GM18526 (cell line): Measurements from ENCODE around the gene ZFHX2.

Experiments used
- POLR2A ChIP-seq: IDR thresholded peaks from 3 replicates; pipeline ENCODE4 v1.6.1; 2011; ENCODE audit not compliant: insufficient read length; ENCODE audit errors: extremely low read depth

Gene ZFHX2

DNA sequence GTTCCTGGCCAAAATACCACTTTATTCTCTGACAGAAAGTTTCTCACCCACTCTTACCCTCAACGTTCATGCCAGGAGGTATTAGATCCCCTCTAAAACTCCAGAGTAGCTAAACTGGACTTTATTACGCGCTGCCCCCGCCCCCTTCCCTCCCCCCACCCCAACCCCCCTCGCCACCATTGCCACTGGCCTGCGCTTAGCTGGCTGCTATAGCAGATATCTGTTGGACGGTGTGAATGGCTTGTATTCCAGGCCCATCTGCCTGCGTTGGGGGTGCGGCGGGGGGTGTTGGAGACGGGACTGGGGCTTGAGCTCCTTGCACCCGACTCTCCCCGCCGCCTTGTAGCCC, 3.9 kb upstream of the ZFHX2 start:
- TF ChIP-seq POLR2A, result no peak

DNA sequence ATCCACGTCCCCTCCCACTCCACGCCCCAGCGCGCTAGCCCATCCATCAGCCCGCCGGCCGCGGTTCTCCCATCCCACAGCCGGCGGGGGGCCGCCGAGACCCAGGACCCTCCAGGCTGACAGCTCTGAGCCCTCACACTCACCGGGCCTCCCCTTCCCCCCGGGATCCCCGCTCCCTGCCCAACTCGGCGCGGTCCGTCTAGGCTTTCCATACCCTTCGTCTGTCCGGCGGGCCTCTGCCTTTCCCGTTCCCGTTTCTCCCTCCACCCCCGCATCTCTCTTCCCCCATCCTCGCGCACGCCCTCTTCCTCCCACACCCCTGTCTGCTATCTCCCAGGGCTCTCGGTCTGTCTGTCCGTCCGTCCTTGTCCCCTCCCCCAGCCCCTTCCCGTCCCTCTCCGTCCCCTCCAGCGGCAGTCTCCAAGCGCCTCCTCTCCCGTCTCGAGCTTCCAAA, 726 bp downstream of the ZFHX2 start:
- no peak for TF ChIP-seq POLR2A

DNA sequence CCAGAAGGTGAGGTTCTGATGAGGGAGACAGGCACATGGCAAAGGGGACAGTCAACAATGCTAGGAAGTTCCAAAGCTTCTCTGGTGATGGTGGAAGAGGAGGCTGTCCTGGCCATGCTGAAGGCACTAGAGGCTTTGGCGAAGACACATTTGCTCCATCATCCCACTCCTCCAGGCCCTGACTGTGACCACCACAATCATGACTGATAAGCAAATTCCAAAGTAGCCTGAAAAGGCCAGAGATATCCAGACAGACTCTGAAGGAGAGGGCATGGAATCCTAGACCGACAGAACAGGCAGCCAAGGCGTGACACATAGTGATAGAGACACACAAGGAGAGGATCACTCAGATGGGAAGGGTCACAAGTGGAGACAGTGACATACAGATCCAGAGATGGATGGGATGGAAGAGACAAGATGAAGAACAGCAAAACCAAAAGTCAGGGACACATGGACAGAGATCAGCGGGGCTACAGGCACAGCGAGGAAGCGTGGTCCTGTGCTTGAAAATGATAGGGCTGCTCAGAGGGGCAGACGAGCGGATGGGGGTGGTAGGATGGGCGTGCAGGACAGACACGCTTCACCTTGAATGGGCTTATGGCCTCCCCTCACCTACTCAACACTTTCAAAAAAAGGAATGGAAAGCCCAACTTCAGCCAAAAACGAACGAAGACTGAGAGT, 1.3 kb downstream of the ZFHX2 start:
- TF ChIP-seq POLR2A, result no peak

DNA sequence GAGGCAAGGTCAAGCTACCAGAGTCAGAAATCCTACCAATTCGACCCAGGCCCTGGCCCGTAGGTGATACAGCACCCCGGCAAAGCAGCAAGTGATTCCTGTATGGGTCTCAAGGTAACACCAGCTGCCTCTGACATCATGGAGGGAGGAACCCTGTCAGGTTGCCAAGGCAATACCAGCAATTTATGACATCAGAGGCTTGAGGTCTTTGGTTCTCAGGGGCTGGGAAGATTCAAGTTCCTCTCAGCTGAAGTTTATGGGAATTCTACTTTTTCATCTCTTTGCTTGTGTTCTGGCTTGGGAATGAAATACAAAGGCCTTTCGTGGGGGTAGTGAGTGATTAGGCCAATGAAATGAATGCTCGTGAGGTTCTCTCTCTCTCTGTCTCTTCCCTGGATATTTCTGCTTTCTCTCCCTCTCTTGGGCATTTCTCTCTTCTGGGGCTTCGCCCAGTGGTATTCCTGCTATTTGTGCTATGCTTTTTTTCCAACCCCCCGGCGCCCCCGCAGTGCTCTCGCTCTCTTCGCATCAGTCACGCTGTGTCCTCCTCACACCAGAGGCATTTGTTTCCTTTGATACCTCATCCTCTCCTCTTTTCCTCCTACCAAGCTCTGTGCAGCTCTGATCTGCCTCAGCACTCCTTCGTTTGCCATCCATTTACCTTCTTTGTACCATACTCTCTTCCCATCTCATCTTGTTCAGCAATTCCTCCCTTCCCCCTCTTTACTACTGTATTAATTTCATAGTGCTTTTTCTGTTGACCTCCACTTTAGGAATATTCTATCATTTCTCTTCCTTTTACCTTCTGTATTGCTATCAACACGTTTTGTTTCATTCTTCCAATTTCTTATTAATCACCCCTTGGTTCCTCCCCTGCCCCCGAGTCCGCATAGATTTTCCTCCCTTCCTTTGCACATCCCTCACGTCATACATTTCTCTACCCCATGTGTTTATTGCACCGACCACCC, 2.9 kb downstream of the ZFHX2 start:
- no peak for TF ChIP-seq POLR2A

DNA sequence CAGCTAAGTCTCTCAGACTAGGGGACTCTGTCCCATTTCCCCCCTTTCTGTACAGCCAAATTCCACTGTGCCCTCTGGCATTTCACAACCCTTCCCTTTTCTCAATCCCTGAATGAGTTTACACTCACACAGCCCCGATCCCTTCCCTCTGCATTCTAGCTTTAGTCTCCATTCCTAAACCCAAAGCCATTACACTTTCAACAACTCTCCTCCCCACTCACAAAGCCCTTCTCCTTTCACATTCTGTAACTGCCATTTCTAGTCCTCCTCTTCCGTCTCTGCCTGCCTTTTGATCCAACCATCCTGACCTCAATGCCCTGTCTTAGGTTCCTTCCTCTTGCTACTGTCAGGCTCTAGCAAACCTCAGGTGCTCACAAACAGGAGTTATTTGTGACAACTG, 3.6 kb downstream of the ZFHX2 start:
- TF ChIP-seq POLR2A, result no peak

DNA sequence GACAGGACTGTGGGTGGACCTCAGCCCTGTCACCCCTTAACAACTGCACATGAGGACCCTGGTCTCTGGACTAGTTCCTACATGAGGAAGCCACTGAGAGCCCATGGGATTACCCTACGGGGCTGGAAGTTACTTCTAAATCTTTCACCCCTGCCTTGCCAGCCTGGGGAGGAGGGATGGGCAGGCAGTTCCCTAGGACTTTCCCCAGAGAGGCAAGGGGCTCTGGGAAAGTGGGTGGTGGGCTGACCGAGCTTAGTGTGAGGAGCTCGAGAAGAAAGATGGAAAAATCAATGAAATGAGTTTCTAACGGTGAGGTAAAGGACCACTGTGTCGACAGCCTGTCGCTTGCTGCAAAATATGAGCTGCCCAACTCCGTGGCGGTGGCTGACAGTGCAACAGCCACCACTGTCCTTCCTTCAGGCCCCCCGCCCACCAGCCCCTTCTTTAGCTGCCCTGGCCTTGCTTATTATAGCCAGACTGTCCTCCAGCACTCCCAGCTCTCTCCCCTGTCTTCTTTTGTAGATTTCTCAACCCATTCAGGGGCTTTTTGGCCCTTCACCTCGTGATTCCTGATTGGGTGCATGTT, 5.0 kb downstream of the ZFHX2 start:
- no peak for TF ChIP-seq POLR2A

DNA sequence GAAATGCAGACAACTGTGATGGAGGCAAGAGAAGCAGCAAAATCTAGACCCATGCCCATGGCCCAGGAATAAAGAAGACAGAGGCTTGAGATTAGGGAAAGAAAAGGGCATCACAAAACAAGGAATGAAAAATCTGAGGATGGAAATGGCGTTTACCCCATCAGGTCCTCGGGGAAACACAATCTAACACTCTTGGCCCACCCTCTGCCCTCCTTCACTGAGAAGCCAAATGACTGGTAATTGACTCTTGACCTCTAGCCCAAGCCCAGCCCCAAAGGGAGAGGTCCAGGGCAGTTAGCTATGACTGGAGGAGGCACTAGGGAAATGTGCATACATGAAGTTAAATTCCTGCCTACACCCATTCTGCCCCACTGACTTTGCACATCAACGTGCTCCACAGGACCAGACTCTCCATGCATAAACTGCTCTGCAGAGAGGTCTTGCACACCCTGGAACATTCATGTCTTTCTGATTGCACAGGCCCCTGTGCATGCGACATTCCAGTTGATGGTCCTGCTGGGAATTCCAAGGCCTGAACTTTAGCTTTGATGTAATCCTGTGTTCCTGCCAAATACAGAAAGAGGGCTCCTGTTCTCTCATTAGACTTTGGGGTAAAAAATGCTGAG, 5.7 kb downstream of the ZFHX2 start:
- TF ChIP-seq POLR2A, result no peak

DNA sequence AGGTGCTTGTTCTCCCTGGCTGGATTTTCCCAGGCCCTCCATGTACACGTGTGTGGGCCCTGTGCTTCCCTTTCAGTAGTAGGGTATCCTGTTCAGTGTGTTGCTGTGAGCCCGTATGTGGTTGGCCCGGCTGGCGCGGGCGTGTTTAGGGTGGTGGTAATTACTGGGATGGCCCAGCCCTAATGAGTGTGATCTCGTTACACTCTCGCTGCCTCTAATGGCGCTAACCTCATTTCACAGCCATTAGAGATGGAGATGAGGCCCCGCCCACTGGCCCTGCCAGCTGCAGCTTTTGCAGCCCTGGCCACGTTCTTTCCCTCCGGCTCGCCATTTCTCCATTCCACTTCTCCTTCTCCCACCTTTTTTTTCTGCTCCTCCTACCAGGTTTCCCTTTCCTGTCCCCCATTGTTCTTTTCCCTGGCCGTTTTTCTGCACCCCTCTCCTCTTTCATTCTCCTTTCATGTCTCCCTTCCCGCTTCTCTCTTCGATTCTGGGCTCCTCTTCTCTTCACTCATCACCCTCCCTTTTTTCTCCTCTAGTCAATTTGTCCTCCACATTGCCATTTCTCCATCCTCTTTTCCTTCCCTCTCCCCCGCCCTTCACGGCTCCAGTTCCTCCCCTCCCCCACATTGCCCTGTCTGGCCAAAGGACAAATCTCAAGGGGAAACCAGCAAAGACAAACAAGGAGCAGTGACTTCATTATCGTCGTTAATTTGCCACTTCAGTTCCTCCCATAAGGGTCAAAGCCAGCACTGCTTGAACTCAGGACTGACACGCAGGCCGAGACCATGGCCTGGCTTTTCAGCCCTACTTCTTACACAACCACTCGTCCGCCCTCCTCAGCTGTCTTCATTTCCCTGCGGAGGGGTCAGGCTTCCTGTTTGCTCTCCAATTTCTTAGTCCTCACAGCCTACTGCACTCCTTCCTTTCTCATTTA, 6.8 kb downstream of the ZFHX2 start:
- TF ChIP-seq POLR2A, result no peak

DNA sequence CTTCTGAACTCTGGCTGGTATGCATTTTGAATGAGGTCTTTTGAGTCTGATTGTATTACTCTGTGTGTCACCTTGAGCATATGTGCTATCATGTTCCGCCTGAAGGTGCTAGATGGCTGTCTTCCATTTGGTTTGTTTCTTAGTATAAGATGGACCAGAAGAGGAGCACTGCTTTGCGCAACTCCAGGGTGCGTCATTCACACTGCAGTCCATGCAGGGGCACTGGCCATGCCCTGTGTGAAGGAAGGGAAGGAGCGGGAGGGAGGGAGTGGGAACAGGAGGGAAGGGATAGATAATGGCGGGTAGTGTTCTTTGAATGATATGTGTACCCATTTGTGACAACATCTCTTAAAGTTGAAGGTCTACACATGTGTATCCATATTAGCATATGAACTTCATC, 8.2 kb downstream of the ZFHX2 start:
- TF ChIP-seq POLR2A, result no peak

DNA sequence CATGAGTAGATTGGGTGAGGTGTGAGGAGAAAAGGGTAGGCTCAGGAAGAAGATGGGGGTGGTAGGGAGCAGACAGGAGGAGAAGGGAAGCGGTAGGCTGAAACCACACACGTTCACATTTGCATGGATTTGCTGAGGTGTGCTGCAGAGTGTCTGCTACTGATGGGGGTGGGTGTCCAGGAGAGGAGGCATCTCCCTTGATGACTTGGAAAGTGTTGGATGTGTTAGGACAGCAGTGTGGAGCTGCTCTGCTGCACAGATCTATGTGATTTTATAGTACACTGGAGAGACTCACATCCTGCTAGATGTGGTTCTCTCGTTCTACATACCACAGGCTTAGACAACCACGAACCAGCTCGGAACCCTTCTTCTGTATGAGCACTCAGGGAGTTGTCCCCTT, 9.3 kb downstream of the ZFHX2 start:
- no peak for TF ChIP-seq POLR2A

DNA sequence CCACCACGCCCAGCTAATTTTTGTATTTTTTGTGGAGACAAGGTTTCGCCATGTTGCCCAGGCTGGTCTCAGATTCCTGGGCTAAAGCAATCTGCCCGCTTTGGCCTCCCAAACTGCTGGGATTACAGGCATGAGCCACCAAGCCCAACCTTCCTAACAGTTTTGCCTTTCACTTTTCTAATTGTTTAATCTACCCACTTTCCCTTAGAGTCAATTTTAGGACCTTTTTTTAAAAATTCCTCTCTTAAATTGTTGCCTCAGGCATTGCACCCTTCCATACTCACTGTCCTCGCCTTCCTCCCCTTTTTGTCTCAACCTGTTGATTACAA, 11.5 kb downstream of the ZFHX2 start:
- TF ChIP-seq POLR2A, result no peak

DNA sequence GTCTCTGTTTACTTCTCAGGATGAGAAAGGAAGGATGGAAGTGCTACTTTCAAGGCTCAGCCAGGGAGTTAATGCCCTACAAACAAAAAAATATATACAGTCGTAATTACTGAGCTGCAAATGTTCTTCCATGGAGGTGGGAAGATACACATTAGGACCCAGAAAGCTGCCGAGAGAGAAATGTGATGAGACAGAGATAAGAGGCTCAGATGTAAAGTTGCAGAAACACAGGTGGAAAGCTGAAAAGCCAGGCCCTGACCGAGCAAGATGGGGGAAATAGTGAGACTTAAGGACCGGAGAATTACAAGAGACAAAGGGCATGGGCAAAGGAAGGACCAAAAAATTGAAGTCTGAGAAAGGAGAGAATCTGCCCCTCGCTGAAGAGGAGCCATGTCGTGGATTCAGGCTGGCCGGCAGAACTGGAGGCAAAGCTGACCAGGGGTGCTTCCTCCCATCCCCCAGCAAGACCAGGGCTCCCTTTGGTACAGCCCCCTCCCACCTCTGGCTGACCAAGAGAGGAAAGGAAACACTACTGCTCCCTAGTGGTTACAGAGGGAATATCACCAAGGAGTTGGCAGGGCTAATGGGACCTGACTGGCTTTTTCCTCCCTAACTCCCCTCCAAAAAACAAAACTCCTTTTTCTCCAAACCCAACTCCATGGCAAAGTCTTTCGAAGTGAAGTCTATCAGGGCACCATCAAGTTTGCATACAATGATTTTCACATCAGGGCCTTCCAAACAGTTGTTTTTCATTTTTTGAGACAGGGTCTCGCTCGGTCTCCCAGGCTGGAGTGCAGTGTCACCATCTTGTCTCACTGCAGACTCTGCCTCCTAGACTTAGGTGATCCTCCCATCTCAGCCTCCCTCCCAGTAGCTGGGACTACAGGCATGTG, 12.1 kb downstream of the ZFHX2 start:
- TF ChIP-seq POLR2A, result no peak

DNA sequence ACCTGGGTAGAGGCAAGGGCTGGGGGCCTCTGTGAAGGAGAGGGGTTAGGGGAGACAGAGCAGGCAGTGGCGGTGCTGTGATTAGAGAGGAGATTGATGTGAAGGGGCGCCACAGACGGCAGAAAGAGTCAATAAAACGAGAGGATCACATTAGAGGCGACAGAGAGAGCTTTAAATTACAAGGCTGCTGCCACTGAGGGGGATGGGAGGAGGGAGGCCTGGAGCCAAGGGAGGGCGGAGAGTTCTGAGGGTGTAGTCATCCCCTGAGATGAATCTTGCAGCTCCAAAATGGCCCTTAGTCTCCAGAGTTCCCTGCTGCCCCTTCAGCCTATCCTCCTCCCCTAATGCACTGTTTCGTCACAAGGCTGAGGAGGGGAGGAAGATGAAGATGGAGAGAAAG, 12.8 kb downstream of the ZFHX2 start:
- no peak for TF ChIP-seq POLR2A
